T-helper 1 cell treated with Interleukin-12 subunit alpha and Interleukin-12 subunit beta and Interleukin-4 antibody, amounts not matched to agents 30 μg/mL and 1 μg/mL, for 36 hours (primary cell): Measurements from ENCODE around the gene PYGB.
"Not testable (repeated sequence)": the region's sequence is repeated elsewhere in the genome, so short reads cannot be mapped to it uniquely, and the experiment has no call there.

Source experiments
- H3K27ac Mint-ChIP-seq: one replicate; pipeline ENCODE4 v1.8.0; 2021; ENCODE audit warnings: mild to moderate bottlenecking, mixed read lengths
- H3K27me3 Mint-ChIP-seq: one replicate; pipeline ENCODE4 v1.8.0; 2021; ENCODE audit warnings: low read depth, mixed read lengths
- H3K36me3 Mint-ChIP-seq: one replicate; pipeline ENCODE4 v1.8.0; 2021; ENCODE audit warnings: low read depth, mixed read lengths
- H3K4me1 Mint-ChIP-seq: one replicate; pipeline ENCODE4 v1.8.0; 2021; ENCODE audit warnings: low read depth, mixed read lengths
- H3K4me3 Mint-ChIP-seq: one replicate; pipeline ENCODE4 v1.8.0; 2021; ENCODE audit warnings: mild to moderate bottlenecking, moderate library complexity, mixed read lengths
- H3K9me3 Mint-ChIP-seq: one replicate; pipeline ENCODE4 v1.8.0; 2021; ENCODE audit warnings: mixed read lengths

The PYGB gene

GRCh38 chr20:25306991-25307903, 59.4 kb downstream of the PYGB start:
- Mint-ChIP-seq H3K4me3 (no peak overlapping the region), H3K9me3 (no peaks in the 10 kb centered on the region), H3K4me1 (peaks cover 20% of the 10 kb centered on the region), H3K27ac (peak overlapping the region; percentile 41), H3K36me3 (peaks cover 10% of the 10 kb centered on the region), H3K27me3 (no peaks in the 10 kb centered on the region)

- Mint-ChIP-seq H3K4me1 (peaks cover 20% of the 10 kb centered on the region), H3K27ac (peak overlapping the region; percentile 45), H3K4me3 (no peak overlapping the region), H3K9me3 (no peaks in the 10 kb centered on the region), H3K27me3 (no peaks in the 10 kb centered on the region), H3K36me3 (peaks cover 10% of the 10 kb centered on the region)
Observed at GRCh38 chr20:25308083-25308491, 60.2 kb downstream of the PYGB start.

GRCh38 chr20:25308671-25309394, 60.9 kb downstream of the PYGB start:
- Mint-ChIP-seq H3K4me3 (no peak overlapping the region), H3K27ac (peak overlapping the region; percentile 41), H3K9me3 (no peaks in the 10 kb centered on the region), H3K27me3 (no peaks in the 10 kb centered on the region), H3K4me1 (peaks cover 24% of the 10 kb centered on the region), H3K36me3 (peaks cover 10% of the 10 kb centered on the region)

- H3K36me3 Mint-ChIP-seq: peaks cover 10% of the 10 kb centered on the region
- peak overlapping the region; percentile 98 for H3K27ac Mint-ChIP-seq
- peaks cover 28% of the 10 kb centered on the region for H3K4me1 Mint-ChIP-seq
- no peaks in the 10 kb centered on the region for H3K27me3 Mint-ChIP-seq
- no peaks in the 10 kb centered on the region for H3K9me3 Mint-ChIP-seq
- H3K4me3 Mint-ChIP-seq: no peak overlapping the region
Observed at GRCh38 chr20:25309395-25310267, 61.7 kb downstream of the PYGB start.

- Mint-ChIP-seq H3K27ac (peak overlapping the region; percentile 98), H3K4me1 (peaks cover 32% of the 10 kb centered on the region), H3K36me3 (peaks cover 10% of the 10 kb centered on the region), H3K9me3 (no peaks in the 10 kb centered on the region), H3K27me3 (no peaks in the 10 kb centered on the region), H3K4me3 (peak overlapping the region; percentile 87)
Observed at GRCh38 chr20:25310268-25310920, 62.5 kb downstream of the PYGB start.

- Mint-ChIP-seq H3K36me3 (peaks cover 10% of the 10 kb centered on the region), H3K4me3 (peak overlapping the region; percentile 87), H3K27me3 (no peaks in the 10 kb centered on the region), H3K4me1 (peaks cover 37% of the 10 kb centered on the region), H3K9me3 (no peaks in the 10 kb centered on the region), H3K27ac (peak overlapping the region; percentile 98)
Observed at GRCh38 chr20:25310921-25311728, 63.2 kb downstream of the PYGB start.

- not testable (repeated sequence) for H3K27ac Mint-ChIP-seq, H3K9me3 Mint-ChIP-seq, H3K36me3 Mint-ChIP-seq, H3K27me3 Mint-ChIP-seq, H3K4me3 Mint-ChIP-seq
- H3K4me1 Mint-ChIP-seq: peaks cover 37% of the 10 kb centered on the region
Observed at GRCh38 chr20:25312716-25313115, 64.8 kb downstream of the PYGB start.

- Mint-ChIP-seq H3K36me3 (peaks cover 2% of the 10 kb centered on the region), H3K4me1 (peaks cover 37% of the 10 kb centered on the region), H3K4me3 (peak overlapping the region; percentile 41), H3K27ac (peak overlapping the region; percentile 75), H3K27me3 (no peaks in the 10 kb centered on the region), H3K9me3 (no peaks in the 10 kb centered on the region)
Observed at GRCh38 chr20:25313593-25313992, 65.7 kb downstream of the PYGB start.

- peak overlapping the region; percentile 52 for H3K27ac Mint-ChIP-seq
- no peaks in the 10 kb centered on the region for H3K27me3 Mint-ChIP-seq
- H3K9me3 Mint-ChIP-seq: no peaks in the 10 kb centered on the region
- H3K4me3 Mint-ChIP-seq: no peak overlapping the region
- peaks cover 35% of the 10 kb centered on the region for H3K4me1 Mint-ChIP-seq
- peaks cover 2% of the 10 kb centered on the region for H3K36me3 Mint-ChIP-seq
Observed at GRCh38 chr20:25314497-25315417, 66.9 kb downstream of the PYGB start.

- Mint-ChIP-seq H3K36me3 (peaks cover under 1% of the 10 kb centered on the region), H3K9me3 (no peaks in the 10 kb centered on the region), H3K27me3 (no peaks in the 10 kb centered on the region), H3K27ac (peak overlapping the region; percentile 69), H3K4me3 (no peak overlapping the region), H3K4me1 (peaks cover 28% of the 10 kb centered on the region)
Observed at GRCh38 chr20:25315418-25316210, 67.7 kb downstream of the PYGB start.

- peaks cover 23% of the 10 kb centered on the region for H3K4me1 Mint-ChIP-seq
- no peak overlapping the region for H3K27ac Mint-ChIP-seq
- no peaks in the 10 kb centered on the region for H3K9me3 Mint-ChIP-seq
- no peak overlapping the region for H3K4me3 Mint-ChIP-seq
- H3K36me3 Mint-ChIP-seq: peaks cover 1% of the 10 kb centered on the region
- no peaks in the 10 kb centered on the region for H3K27me3 Mint-ChIP-seq
Observed at GRCh38 chr20:25316506-25317190, 68.8 kb downstream of the PYGB start.
